Posterior vena cava (tissue), 2 donors: ENCODE results near the gene MMP14. TPM values are rescaled to one million over a fixed set of nuclear protein-coding genes. Genes with fewer than 3 reads are reported as not detected.
A peak's percentile ranks its signal among the peaks of the same experiment; 100 is the strongest.

ENCODE experiments used
- DNase-seq: peaks from one replicate; pipeline ENCODE4 v3.0.0-alpha.2; 2020; ENCODE audit warnings: low spot score
- intact Hi-C, 2 donors: fragments of 100-400 bp; cut with DNase I; formaldehyde crosslinking; loops; one replicate each; pipeline versions ENCODE4 v1.14.1 to v1.14.2; 2022 to 2023
- total RNA-seq, 2 donors: library from RNA; stranded (reverse); fragmentation: NEBNext Ultra II Directional; extraction: Animal tissue kit (Norgen Biotek cat#: 25700); gene quantifications; one replicate each; pipeline ENCODE4 v1.2.1, GENCODE V29; 2021
- donor health status: DM: yes; HTN: yes; CAD: no.
- donor health status: DM: yes; HTN: yes; CAD: no.

MMP14 gene
- total RNA-seq, 2 donors from 2014 or later: 229 to 234 TPM

GRCh38 chr14:22837750-22838538, 1.6 kb downstream of the MMP14 start:
- DNase-seq: peak; percentile 89

GRCh38 chr14:22838631-22839041, 2.3 kb downstream of the MMP14 start:
- intact Hi-C loops: no loop called here
- DNase-seq: peak; percentile 78

More at GRCh38 chr14:22837750-22838538, 1.6 kb downstream of the MMP14 start:
- intact Hi-C loops: loop anchor here in 1 of 2 donors (2.0 kb wide), 1 partner anchor 13 kb away; no protein-coding TSS in a partner anchor

GRCh38 chr14:22839159-22839779, 2.9 kb downstream of the MMP14 start:
- intact Hi-C loops: no loop called here

GRCh38 chr14:22841311-22841710, 4.9 kb downstream of the MMP14 start:
- intact Hi-C loops: loop anchor here in 1 of 2 donors (10.0 kb wide), 1 partner anchor 277 kb away; no protein-coding TSS in a partner anchor
- DNase-seq: peak; percentile 51

More at GRCh38 chr14:22839159-22839779, 2.9 kb downstream of the MMP14 start:
- peak; percentile 78 for DNase-seq

- intact Hi-C loops: loop anchor here in 1 of 2 donors (10.0 kb wide), 1 partner anchor 277 kb away; no protein-coding TSS in a partner anchor
- DNase-seq: peak; percentile 71
Measured at GRCh38 chr14:22841769-22842168, 5.4 kb downstream of the MMP14 start.

GRCh38 chr14:22842211-22843122, 6.1 kb downstream of the MMP14 start:
- peak; percentile 60 for DNase-seq
- intact Hi-C loops: loop anchor here in 1 of 2 donors (10.0 kb wide), 1 partner anchor 278 kb away; no protein-coding TSS in a partner anchor

GRCh38 chr14:22843123-22843925, 6.9 kb downstream of the MMP14 start:
- DNase-seq: peak; percentile 38
- intact Hi-C loops: loop anchor here in 1 of 2 donors (10.0 kb wide), 1 partner anchor 279 kb away; no protein-coding TSS in a partner anchor

GRCh38 chr14:22844221-22845102, 8.1 kb downstream of the MMP14 start:
- peak; percentile 70 for DNase-seq
- intact Hi-C loops: loop anchor here in 1 of 2 donors (10.0 kb wide), 1 partner anchor 280 kb away; no protein-coding TSS in a partner anchor

GRCh38 chr14:22845103-22845394, 8.7 kb downstream of the MMP14 start:
- DNase-seq: peak; percentile 62
- intact Hi-C loops: loop anchor here in 1 of 2 donors (10.0 kb wide), 1 partner anchor 280 kb away; no protein-coding TSS in a partner anchor

- peak; percentile 76 for DNase-seq
- intact Hi-C loops: loop anchor here in 1 of 2 donors (10.0 kb wide), 1 partner anchor 281 kb away; no protein-coding TSS in a partner anchor
Measured at GRCh38 chr14:22845821-22846625, 9.6 kb downstream of the MMP14 start.

- intact Hi-C loops: loop anchor here in 1 of 2 donors (10.0 kb wide), 1 partner anchor 282 kb away; no protein-coding TSS in a partner anchor
- DNase-seq: peak; percentile 69
Measured at GRCh38 chr14:22846811-22847307, 10.5 kb downstream of the MMP14 start.

- peak; percentile 58 for DNase-seq
- intact Hi-C loops: loop anchor here in 1 of 2 donors (10.0 kb wide), 1 partner anchor 283 kb away; no protein-coding TSS in a partner anchor
Measured at GRCh38 chr14:22847661-22848341, 11.4 kb downstream of the MMP14 start.

GRCh38 chr14:22848351-22849164, 12.2 kb downstream of the MMP14 start:
- DNase-seq: peak; percentile 92
- intact Hi-C loops: loop anchor here in 1 of 2 donors (10.0 kb wide), 1 partner anchor 284 kb away; no protein-coding TSS in a partner anchor

GRCh38 chr14:22849212-22849819, 12.9 kb downstream of the MMP14 start:
- DNase-seq: peak; percentile 91
- intact Hi-C loops: loop anchor here in 1 of 2 donors (10.0 kb wide), 1 partner anchor 285 kb away; no protein-coding TSS in a partner anchor
